B cell (primary cell): ENCODE measurements around the gene C2orf78. TPM values are rescaled to one million over a fixed set of nuclear protein-coding genes. Genes with fewer than 3 reads are reported as not detected.
"Not testable (repeated sequence)": the region's sequence is repeated elsewhere in the genome, so short reads cannot be mapped to it uniquely, and the experiment has no call there.

Experiments used
- ATAC-seq: fragments of 200-7000 bp; cut with Tn5 transposase; one replicate; pipeline ENCODE4 v1.10.0; 2021; ENCODE audit warnings: low read depth, mild to moderate bottlenecking, moderate number of reproducible peaks, moderate library complexity
- CTCF ChIA-PET: fragments of 350-600 bp; sonication (Branson Sonifier 250); formaldehyde crosslinking; loops from one replicate; lab custom pipeline; 2021; ENCODE audit warnings: antibody characterized with exemption, inconsistent platforms; lab: Charles Lee
- POLR2A ChIA-PET: fragments of 350-600 bp; sonication (Branson Sonifier 250); formaldehyde crosslinking; loops from one replicate; lab custom pipeline; 2021; ENCODE audit warnings: antibody characterized with exemption; lab: Charles Lee
- DNase-seq: peaks from one replicate; pipeline ENCODE4 v3.0.0; 2013
- H2AFZ ChIP-seq: 2 replicates; pipeline ENCODE4 v1.6.1; 2012; ENCODE audit warnings: mild to moderate bottlenecking, low read depth, low read length; ENCODE audit not compliant: insufficient read depth, poor library complexity, severe bottlenecking
- H3K27ac ChIP-seq, 2 donors: 1 replicate in 1 of 2; 2 replicates in 1 of 2; pipeline ENCODE4 v1.5.1; 2012 to 2013; ENCODE audit warnings: low read length in 2 of 2, mild to moderate bottlenecking in 2 of 2, moderate library complexity in 1 of 2
- H3K27me3 ChIP-seq, 4 experiments: fragments of 200-600 bp in 1 of 4; sonication (generic) in 1 of 4; replicated peaks in 1 of 4; 1 replicate in 2 of 4; 2 replicates in 2 of 4; pipeline versions ENCODE4 v1.6.1 to v1.7.0; 2013 to 2016; ENCODE audit warnings: low read length in 3 of 4, mild to moderate bottlenecking in 2 of 4, mixed read lengths in 1 of 4, moderate library complexity in 1 of 4; ENCODE audit not compliant: insufficient read depth in 4 of 4, control insufficient read depth in 3 of 4; ENCODE audit errors: control extremely low read depth in 1 of 4
- H3K36me3 ChIP-seq, 2 experiments: replicated peaks in 1 of 2; 1 replicate in 1 of 2; 2 replicates in 1 of 2; pipeline versions ENCODE4 v1.6.1 to v1.7.1; 2013; ENCODE audit warnings: low read length in 1 of 2; ENCODE audit not compliant: insufficient read depth in 2 of 2, control insufficient read depth in 1 of 2; ENCODE audit errors: control extremely low read depth in 1 of 2, extremely low read depth in 1 of 2
- H3K4me1 ChIP-seq, 2 donors: fragments of 200-600 bp in 1 of 2; sonication (generic) in 1 of 2; 1 replicate in 1 of 2; 2 replicates in 1 of 2; pipeline versions ENCODE4 v1.5.1 to v1.6.1; 2013 to 2017; ENCODE audit warnings: low read length in 2 of 2; ENCODE audit not compliant: control insufficient read depth in 2 of 2, insufficient read depth in 2 of 2
- H3K4me2 ChIP-seq: replicated peaks from 2 replicates; pipeline ENCODE3; 2012; ENCODE audit warnings: mild to moderate bottlenecking, low read depth, low read length; ENCODE audit not compliant: poor library complexity, severe bottlenecking
- H3K4me3 ChIP-seq, 5 experiments: fragments of 200-600 bp in 1 of 5; sonication (generic) in 1 of 5; 1 replicate in 3 of 5; 2 replicates in 2 of 5; pipeline versions ENCODE4 v1.5.1 to v1.7.0; 2011 to 2016; ENCODE audit warnings: low read length in 4 of 5, mild to moderate bottlenecking in 4 of 5, low read depth in 2 of 5, control low read depth in 1 of 5, moderate library complexity in 1 of 5; ENCODE audit not compliant: insufficient read depth in 1 of 5; ENCODE audit errors: control extremely low read depth in 1 of 5, extremely low read depth in 1 of 5
- H3K79me2 ChIP-seq: fragments of 200-600 bp; sonication (generic); one replicate; pipeline ENCODE4 v1.6.0; 2016; ENCODE audit warnings: low read length; ENCODE audit not compliant: control insufficient read depth, insufficient read depth
- H3K9ac ChIP-seq: fragments of 200-600 bp; sonication (generic); 2 replicates; pipeline ENCODE4 v1.6.1; 2017; ENCODE audit warnings: mild to moderate bottlenecking, low read length, moderate library complexity
- H3K9me3 ChIP-seq, 3 donors: one replicate each; pipeline versions ENCODE4 v1.6.1 to v1.7.1; 2013; ENCODE audit warnings: low read length in 2 of 3; ENCODE audit not compliant: control insufficient read depth in 2 of 3, insufficient read depth in 1 of 3; ENCODE audit errors: control extremely low read depth in 1 of 3
- H4K20me1 ChIP-seq: 2 replicates; pipeline ENCODE4 v1.6.0; 2012; ENCODE audit warnings: mild to moderate bottlenecking, low read length; ENCODE audit not compliant: insufficient read depth, control insufficient read depth, poor library complexity, severe bottlenecking
- H3K27ac Mint-ChIP-seq: one replicate; pipeline ENCODE4 v1.8.0; 2021; ENCODE audit warnings: mixed read lengths
- H3K27me3 Mint-ChIP-seq: one replicate; pipeline ENCODE4 v1.8.0; 2021; ENCODE audit warnings: mixed read lengths
- H3K4me1 Mint-ChIP-seq: one replicate; pipeline ENCODE4 v1.8.0; 2021; ENCODE audit warnings: mixed read lengths
- H3K4me3 Mint-ChIP-seq: one replicate; pipeline ENCODE4 v1.8.0; 2021; ENCODE audit warnings: mixed read lengths
- H3K9me3 Mint-ChIP-seq: one replicate; pipeline ENCODE4 v1.8.0; 2022; ENCODE audit warnings: mixed read lengths; ENCODE audit not compliant: insufficient read depth
- EZH2 ChIP-seq: IDR thresholded peaks from 2 replicates; pipeline ENCODE4 v1.6.1; 2012; ENCODE audit warnings: borderline replicate concordance, low read depth, mild to moderate bottlenecking, moderate library complexity, low read length; ENCODE audit not compliant: insufficient read depth, poor library complexity, severe bottlenecking
- WGBS: methylation state at CpG from one replicate; pipeline ENCODE4 v1.1.5; 2013; ENCODE audit warnings: missing lambda C conversion rate; ENCODE audit not compliant: insufficient coverage; 5-methylcytosine and 5-hydroxymethylcytosine counted together
- intact Hi-C: fragments of 100-400 bp; cut with micrococcal nuclease; formaldehyde crosslinking; loops from one replicate; pipeline ENCODE4 v1.10.0; 2022
- polyA plus RNA-seq: library from polyadenylated mRNA; depleted of rRNA; stranded (reverse); fragments of >200 nt; gene quantifications from 2 replicates; pipeline ENCODE4 v1.2.3, GENCODE V29; 2012
- total RNA-seq, 2 donors: library from RNA; stranded (reverse); fragments of 120-200 nt in 1 of 2; gene quantifications; 1 replicate in 1 of 2; 2 replicates in 1 of 2; pipeline versions ENCODE4 v1.2.3 to v1.2.4, GENCODE V29; 2013 to 2022
- TF ChIP-seq, protein P1 (sequence below): fragments of 200-600 bp; IDR thresholded peaks from one replicate; pipeline ENCODE4 v1.8.0; 2022; ENCODE audit warnings: antibody characterized with exemption, mild to moderate bottlenecking

Gene C2orf78
- total and polyA plus RNA-seq, 2 donors (not counting 1 experiment from before 2014, with no cell fraction given): not detected

DNA sequence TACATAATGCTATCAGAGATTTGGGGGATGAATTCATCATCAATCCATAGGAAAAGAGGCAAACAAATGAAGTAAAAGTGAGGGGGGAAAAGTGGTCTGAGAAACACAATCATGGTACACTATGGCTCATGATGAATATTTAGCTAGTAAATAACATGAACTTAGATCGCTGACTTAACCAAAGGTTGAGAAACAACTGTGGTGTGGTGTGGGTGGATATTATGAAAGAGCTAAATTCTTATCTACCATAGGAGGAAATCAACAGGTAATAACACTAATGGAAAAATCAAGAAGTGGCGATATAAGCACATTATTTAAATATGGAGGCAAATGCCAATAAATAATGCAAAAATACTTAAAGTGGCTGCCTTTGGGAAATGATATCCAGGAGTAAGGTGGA lies 34.7 kb upstream of the C2orf78 start:
- no peak overlapping the region for H3K27ac ChIP-seq
- no peak overlapping the region for H3K4me3 ChIP-seq
- H3K9ac ChIP-seq: no peak overlapping the region
- H3K27me3 ChIP-seq: no peaks in the 10 kb centered on the region
- no peak overlapping the region for H2AFZ ChIP-seq
- Mint-ChIP-seq H3K27me3 (no peaks in the 10 kb centered on the region), H3K9me3 (no peaks in the 10 kb centered on the region), H3K4me3 (no peak overlapping the region), H3K4me1 (no peaks in the 10 kb centered on the region), H3K27ac (no peak overlapping the region)
- H3K9me3 ChIP-seq: peaks cover 0 to 5% (median 1%) of the 10 kb centered on the region in 3 donors
- CTCF ChIA-PET: interaction anchor here (0.7 kb wide), 2 partner anchors 8 to 71 kb away, joined by 3 read pairs; no protein-coding TSS in a partner anchor
- peaks cover 8 to 33% of the 10 kb centered on the region in 2 experiments for H3K36me3 ChIP-seq
- no peak for ATAC-seq
- no peak for DNase-seq
- no peaks in the 10 kb centered on the region for H3K4me1 ChIP-seq
- POLR2A ChIA-PET: interaction anchor here (0.7 kb wide), 1 partner anchor 515 kb away, joined by 3 read pairs; the partner anchor contains the start of gene CCT7
- TF ChIP-seq EZH2: no peak
- TF ChIP-seq, protein P1, sequence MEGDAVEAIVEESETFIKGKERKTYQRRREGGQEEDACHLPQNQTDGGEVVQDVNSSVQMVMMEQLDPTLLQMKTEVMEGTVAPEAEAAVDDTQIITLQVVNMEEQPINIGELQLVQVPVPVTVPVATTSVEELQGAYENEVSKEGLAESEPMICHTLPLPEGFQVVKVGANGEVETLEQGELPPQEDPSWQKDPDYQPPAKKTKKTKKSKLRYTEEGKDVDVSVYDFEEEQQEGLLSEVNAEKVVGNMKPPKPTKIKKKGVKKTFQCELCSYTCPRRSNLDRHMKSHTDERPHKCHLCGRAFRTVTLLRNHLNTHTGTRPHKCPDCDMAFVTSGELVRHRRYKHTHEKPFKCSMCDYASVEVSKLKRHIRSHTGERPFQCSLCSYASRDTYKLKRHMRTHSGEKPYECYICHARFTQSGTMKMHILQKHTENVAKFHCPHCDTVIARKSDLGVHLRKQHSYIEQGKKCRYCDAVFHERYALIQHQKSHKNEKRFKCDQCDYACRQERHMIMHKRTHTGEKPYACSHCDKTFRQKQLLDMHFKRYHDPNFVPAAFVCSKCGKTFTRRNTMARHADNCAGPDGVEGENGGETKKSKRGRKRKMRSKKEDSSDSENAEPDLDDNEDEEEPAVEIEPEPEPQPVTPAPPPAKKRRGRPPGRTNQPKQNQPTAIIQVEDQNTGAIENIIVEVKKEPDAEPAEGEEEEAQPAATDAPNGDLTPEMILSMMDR: no peak
- no peaks in the 10 kb centered on the region for H4K20me1 ChIP-seq
- no peak overlapping the region for H3K4me2 ChIP-seq
- intact Hi-C loops: no loop called here
- no peaks in the 10 kb centered on the region for H3K79me2 ChIP-seq
- no CpG with 5 or more reads among the region's 2 CpGs for WGBS

DNA sequence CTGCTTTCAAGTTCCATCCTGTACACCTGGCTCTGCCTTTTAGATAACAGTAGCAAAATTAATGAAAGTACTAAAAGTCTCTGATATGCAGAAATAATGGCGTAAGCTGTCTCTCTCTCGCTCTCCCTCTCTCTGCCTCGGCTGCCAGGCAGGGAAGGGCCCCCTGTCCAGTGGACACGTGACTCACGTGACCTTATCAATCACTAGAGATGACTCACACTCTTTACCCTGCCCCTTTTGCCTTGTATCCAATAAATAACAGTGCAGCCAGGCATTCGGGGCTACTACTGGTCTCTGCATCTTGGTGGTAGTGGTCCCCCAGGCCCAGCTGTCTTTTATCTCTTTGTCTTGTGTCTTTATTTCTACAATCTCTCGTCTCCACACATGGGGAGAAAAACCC lies 29.7 kb upstream of the C2orf78 start:
- H3K9me3 ChIP-seq, H3K4me3 Mint-ChIP-seq, H3K4me1 ChIP-seq, ATAC-seq, POLR2A ChIA-PET, H2AFZ ChIP-seq, H3K9me3 Mint-ChIP-seq, H3K4me2 ChIP-seq, H3K4me1 Mint-ChIP-seq, H3K27ac ChIP-seq, H3K27ac Mint-ChIP-seq, H4K20me1 ChIP-seq, intact Hi-C loops, H3K27me3 Mint-ChIP-seq, H3K27me3 ChIP-seq, DNase-seq, H3K4me3 ChIP-seq, H3K9ac ChIP-seq, H3K79me2 ChIP-seq: not testable (repeated sequence)
- H3K36me3 ChIP-seq: peaks cover 5 to 32% of the 10 kb centered on the region in 2 experiments
- CTCF ChIA-PET: interaction anchor here (0.6 kb wide), 1 partner anchor 74 kb away, joined by 4 read pairs; the partner anchor contains the start of gene STAMBP
- WGBS: 94% methylated on average over 7 of the region's 7 CpGs
